RKO (cell line): Measurements from ENCODE around the gene CBFA2T3.

Experiments used
- DNase-seq: peaks from one replicate; pipeline ENCODE4 v3.0.0-alpha.2; 2016; ENCODE audit warnings: low spot score

CBFA2T3 gene

GRCh38 chr16:88875703-88876234 is 101.2 kb downstream of the CBFA2T3 start:
- DNase-seq = no peak

- DNase-seq = no peak
Measured at GRCh38 chr16:88874938-88875599, 101.9 kb downstream of the CBFA2T3 start.

DNA sequence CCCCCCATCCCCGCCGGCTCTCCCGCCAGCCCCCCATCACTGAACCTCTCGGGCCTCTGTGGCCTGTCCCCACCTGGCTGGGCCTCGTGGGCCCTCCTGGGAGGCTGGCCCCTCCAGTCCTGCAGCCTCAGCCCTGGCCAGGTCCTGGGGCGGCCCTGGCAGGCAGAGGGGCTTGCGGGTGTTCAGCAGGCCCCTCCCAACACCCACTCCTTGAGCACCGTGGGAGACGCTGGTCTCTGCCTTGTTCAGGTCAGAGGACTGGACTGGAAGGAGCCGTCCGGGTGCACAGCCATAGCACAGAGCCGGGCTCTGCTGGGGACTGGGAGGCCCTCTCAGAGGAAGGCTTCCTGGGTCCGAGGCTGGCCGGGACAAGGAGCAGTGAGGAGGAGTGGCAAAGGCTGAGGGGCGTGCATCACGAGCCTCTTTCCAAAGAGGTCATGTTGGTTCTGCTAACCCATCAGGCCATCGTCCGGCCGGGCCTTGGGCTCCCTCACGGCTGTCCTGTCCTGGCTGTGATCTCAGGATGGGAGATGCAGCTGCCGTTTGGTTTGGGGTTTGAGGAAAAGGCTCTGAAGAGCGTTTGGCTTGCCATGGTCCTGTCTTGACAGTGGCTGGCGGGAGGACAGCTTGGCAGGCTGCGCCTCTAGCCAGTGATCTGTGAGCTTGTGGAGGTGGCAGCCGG is 104.2 kb downstream of the CBFA2T3 start:
- no peak for DNase-seq

DNA sequence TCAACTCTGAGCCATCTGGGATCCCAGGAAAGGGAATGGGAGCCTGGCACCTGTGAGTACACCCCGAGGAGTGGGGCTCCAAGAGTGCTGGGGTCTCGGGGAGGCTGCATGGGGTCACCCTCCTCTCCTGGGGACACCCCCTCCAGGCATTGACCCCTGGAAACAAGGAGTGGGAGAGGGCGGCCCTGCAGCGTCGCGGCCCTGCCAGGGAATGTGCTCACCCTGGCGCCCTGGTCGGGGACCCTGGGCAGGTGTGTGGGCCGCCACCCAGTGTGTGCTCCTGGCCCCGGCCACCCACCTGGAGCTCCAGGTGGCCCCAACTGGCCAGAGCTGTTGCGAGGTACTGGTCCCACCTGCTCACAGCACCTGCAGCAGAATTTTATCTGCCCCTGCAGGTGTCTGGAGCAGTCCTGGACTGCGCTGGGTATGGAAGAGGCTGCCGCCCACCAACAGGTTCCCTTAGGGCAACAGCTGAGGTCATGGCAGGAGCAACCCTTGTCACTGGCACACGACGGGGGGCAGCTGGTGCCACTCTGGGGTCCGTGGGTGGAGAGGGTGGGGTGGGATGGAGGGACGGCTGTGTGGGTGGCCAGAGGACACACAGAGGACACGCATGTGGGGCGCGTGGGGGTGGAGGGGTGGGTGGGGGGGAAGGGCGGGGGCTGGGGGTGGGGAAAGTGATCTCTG is 105.1 kb downstream of the CBFA2T3 start:
- DNase-seq = no peak

DNA sequence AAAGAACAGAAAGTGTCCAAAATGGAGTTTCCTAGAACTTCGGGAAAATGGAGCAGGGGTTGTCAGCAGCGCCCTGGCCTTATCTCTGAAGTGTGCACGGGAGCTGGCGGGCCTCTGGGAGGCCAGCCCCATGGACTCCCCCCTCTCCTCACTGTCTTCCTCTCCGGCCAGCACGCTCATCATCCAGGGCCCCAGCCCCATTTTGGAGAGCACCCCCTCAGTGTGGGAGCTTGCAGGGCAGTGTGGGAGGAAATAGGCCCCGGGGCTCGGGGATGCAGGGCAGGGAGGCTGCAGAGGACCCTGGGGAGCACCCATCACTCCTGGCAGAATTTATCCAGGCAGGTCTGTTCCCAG is 105.7 kb downstream of the CBFA2T3 start:
- no peak for DNase-seq

DNA sequence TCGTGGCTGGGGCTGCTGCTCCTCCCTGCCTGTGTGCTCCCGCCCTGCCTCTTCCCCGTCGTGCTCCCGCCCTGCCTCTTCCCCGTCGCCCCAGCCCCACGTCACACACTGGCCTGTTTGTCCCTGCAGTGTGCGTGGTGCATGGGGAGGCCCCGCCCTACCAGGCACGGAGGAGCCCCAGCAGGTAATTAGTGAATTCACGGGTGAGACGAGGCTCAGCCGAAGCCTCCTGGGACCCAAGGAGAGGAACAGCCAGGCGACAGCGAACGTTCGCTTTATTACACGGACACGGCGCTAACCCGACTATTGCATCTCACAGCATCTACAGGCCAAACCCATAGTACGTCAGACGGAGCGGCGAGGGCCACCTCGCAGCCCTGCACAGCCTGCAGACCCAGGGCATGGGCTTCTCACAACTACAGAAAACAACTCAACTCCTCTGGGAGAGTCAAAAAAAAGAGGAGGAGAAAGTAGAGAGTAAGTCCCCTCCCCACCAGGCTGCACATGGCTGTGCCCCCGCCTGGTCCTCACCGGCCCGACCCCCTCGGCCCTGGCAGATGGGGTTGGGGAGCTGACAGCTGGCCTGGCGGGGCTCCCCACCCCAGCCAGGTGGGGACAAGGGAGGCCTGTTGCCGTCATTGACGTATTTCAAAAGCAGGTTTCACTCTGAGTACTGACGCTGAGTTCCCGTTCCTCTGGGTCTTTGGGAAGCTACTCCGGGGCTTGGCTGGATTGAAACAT is 106.2 kb downstream of the CBFA2T3 start:
- DNase-seq = no peak

DNA sequence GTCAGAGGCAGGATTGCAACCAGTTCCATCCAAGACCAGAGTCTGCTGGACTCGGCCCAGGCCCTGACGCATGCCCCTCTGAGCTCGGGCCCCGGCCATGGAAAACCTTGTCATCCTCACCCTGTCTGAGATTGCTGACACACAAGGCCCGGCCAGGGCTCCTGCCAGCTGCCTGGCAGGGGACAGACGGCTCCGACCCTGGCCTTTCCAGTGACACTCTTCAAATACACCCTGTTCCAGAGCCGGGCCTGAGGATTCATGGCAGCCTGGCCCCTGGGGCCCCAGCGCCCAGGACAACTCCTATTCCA is 107.4 kb downstream of the CBFA2T3 start:
- no peak for DNase-seq

DNA sequence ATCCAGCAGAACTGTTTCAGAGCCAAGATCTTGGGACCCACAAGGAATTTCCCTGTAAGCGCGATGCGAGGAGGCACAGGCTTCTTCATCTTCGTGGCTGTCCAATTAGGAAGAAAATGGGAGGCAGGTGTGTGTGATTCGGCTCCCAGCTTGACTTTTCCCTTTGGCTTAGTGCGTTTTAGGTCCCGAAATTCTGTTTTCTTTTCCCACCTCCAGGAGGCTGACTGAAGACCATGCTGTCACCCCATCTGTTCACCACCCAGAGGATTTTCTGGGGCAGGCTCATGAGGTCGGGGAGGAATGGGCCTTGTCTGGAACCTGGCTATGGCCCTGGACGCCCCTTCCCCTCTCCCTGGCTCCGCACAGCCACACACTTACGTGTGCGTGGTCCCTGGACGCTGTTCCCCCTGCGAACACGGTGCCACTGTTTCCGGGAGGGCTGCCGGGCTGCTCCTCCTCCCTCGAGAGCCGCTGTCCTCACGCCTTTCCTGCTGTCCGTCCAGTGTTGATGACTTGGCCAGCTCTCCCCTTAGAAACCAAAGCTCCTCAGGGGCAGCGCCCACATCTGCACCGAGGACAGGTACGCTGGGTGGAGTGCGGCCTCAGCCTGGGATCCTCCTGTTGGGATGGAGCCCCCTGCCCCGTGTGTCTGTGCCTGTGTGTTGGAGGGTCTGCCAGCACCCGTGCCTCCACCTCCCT is 107.9 kb downstream of the CBFA2T3 start:
- no peak for DNase-seq

- DNase-seq = no peak
Measured at GRCh38 chr16:88867581-88868246, 109.3 kb downstream of the CBFA2T3 start.

GRCh38 chr16:88866151-88866920 is 110.7 kb downstream of the CBFA2T3 start, which contains the start of gene PABPN1L:
PABPN1L (minus strand) TSS chr16:88866660; CDS start chr16:88866606, 54 bp downstream.
- DNase-seq = no peak

- DNase-seq = no peak
Measured at GRCh38 chr16:88865742-88866141, 111.3 kb downstream of the CBFA2T3 start.

DNA sequence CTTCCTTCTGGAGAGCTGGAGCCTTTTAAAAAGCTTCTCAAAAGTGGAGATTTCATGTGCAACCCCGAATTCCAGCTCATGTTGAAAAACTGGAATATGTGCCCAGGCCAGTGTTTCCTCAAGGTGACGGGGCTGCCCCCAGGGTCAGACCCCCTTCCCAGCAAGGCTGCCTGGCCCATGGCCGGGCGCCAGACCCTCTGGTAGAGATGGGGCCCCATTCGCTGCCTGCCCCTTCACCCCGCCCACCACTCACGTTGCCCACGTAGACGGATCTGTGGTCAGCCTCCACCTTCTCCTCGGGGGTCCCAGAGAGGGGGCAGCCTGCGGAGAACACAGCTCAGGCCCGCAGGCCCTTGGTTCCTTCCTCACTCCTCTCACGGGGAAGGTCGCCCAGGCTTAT is 111.7 kb downstream of the CBFA2T3 start:
- DNase-seq = no peak

- DNase-seq = no peak
Measured at GRCh38 chr16:88864521-88864920, 112.5 kb downstream of the CBFA2T3 start.

- DNase-seq = no peak
Measured at GRCh38 chr16:88864099-88864498, 112.9 kb downstream of the CBFA2T3 start.

GRCh38 chr16:88863426-88863825 is 113.6 kb downstream of the CBFA2T3 start:
- DNase-seq = no peak

DNA sequence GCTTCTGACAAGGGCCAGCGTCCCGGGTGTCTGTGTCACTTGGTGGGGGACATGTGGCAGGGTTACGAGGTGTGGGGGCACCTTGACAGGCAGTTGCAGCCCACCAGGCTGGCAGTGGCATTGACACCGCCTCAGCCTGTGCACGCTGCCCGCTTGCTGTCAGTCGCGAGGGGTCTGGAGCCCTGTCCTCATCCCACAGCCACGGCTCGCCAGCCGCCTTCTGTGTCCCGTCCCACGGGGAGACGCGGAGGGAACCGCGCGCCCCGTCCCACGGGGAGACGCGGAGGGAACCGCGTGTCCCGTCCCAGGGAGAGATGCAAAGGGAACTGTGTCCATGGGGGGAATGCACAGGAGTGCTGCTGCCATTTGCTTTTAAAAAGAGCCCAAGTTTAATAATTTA is 114.0 kb downstream of the CBFA2T3 start:
- no peak for DNase-seq

DNA sequence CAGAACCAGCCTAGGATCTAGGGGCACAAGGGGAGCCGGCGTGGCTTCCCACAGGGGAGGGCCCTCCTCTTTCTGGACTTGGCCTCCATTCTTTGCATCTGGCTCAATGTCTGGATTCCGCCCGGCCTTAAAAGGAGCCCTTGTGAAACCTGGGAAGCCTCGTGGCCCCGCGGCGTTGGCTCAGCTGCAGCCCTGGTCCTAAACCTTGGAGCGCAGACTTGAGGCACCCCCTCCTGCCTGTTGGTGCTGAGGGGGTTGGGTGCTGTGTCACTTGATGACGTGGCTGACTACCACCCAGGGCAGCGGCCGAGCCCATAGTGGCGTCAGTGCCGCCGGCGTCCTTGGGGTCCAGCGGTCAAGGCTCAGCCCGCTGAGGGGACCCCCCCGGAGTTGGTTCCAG is 115.6 kb downstream of the CBFA2T3 start:
- no peak for DNase-seq

DNA sequence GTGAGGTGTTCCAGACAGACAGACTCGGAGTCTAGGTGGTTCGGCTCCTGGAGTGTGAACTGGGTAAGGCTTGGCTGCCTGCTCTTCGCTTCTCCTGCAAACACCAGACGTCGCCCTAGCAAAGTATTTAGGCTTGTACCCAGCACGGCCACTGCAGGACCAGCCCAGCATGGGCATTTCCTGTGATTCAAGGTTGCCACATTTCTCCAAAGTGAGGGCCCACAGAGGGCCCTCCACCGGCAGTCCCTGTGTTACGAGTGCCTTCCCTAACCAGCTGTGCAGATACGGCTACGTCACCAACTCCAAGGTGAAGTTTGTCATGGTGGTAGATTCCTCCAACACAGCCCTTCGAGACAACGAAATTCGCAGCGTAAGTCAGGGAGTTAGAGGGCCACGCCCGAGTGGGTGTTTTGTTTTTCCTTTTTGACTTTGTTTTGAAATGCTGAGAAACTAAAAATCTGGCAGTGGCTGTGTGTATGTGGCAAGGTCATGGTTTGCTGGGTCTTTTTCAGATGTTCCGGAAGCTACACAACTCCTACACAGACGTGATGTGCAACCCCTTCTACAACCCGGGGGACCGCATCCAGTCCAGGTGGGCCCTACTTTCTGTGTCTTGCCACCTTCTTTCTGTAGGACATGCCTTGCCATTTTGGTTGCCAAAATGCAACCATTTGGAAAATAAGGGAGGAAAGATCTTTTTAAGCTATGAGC is 117.5 kb downstream of the CBFA2T3 start:
- DNase-seq = no peak

- DNase-seq = peak; percentile 84
Measured at GRCh38 chr16:88857728-88858339, 119.2 kb downstream of the CBFA2T3 start.
